OCI-LY7 (cell line): ENCODE results near the gene TIMM9. TPM values are rescaled to one million over a fixed set of nuclear protein-coding genes. Genes with fewer than 3 reads are reported as not detected.
"Not testable (repeated sequence)": the region's sequence is repeated elsewhere in the genome, so short reads cannot be mapped to it uniquely, and the experiment has no call there.

Experiments used
- BruUV-seq: library from RNA; stranded (reverse); fragments of 400-500 nt; replicated peaks from 2 replicates; lab custom pipeline; 2021; lab: Mats Ljungman, UMichigan
- CTCF ChIA-PET: fragments of 300-600 bp; sonication (Branson Sonifier 250); formaldehyde crosslinking; loops from one replicate; lab custom pipeline; 2022; ENCODE audit warnings: antibody characterized with exemption; ENCODE audit not compliant: unreplicated experiment; lab: Charles Lee
- POLR2A ChIA-PET: fragments of 300-600 bp; sonication (Branson Sonifier 250); formaldehyde crosslinking; loops from one replicate; lab custom pipeline; 2022; ENCODE audit warnings: antibody characterized with exemption; lab: Charles Lee
- DNase-seq: peaks from one replicate; pipeline ENCODE4 v3.0.0-alpha.2; 2015; ENCODE audit warnings: low spot score
- H2AFZ ChIP-seq: fragments of 200-600 bp; sonication (generic), shearing (Covaris generic); 2 replicates; pipeline ENCODE4 v1.6.1; 2014; ENCODE audit warnings: mild to moderate bottlenecking, antibody characterized with exemption, low read length, moderate library complexity
- H3K27ac ChIP-seq: fragments of 200-600 bp; sonication (generic); 2 replicates; pipeline ENCODE4 v1.5.1; 2014; ENCODE audit warnings: mixed run types, low read depth, mild to moderate bottlenecking, moderate library complexity, low read length, inconsistent platforms; ENCODE audit not compliant: poor library complexity, severe bottlenecking
- H3K36me3 ChIP-seq: fragments of 200-600 bp; sonication (generic); 2 replicates; pipeline ENCODE4 v1.6.1; 2014; ENCODE audit warnings: mild to moderate bottlenecking, antibody characterized with exemption, low read length, moderate library complexity, mixed read lengths; ENCODE audit not compliant: insufficient read depth
- H3K4me1 ChIP-seq: fragments of 200-600 bp; sonication (generic); 2 replicates; pipeline ENCODE4 v1.5.1; 2014; ENCODE audit warnings: mild to moderate bottlenecking, low read length; ENCODE audit not compliant: insufficient read depth, poor library complexity, severe bottlenecking
- H3K4me2 ChIP-seq: fragments of 200-600 bp; sonication (generic); 2 replicates; pipeline ENCODE4 v1.6.1; 2014; ENCODE audit warnings: mild to moderate bottlenecking, low read length
- H3K4me3 ChIP-seq: fragments of 200-600 bp; sonication (generic); 2 replicates; pipeline ENCODE4 v1.5.1; 2014; ENCODE audit warnings: mild to moderate bottlenecking, low read depth, low read length; ENCODE audit not compliant: poor library complexity, severe bottlenecking
- H3K79me2 ChIP-seq: fragments of 200-600 bp; sonication (generic); 2 replicates; pipeline ENCODE4 v1.6.1; 2016; ENCODE audit warnings: low read depth, mild to moderate bottlenecking, low read length, moderate library complexity, mixed read lengths; ENCODE audit not compliant: insufficient read depth
- H3K9me2 ChIP-seq: fragments of 200-600 bp; sonication (generic); 2 replicates; pipeline ENCODE4 v1.6.1; 2016; ENCODE audit warnings: mild to moderate bottlenecking, low read length, mixed read lengths; ENCODE audit not compliant: insufficient read depth
- H3K9me3 ChIP-seq: fragments of 200-600 bp; sonication (generic); 2 replicates; pipeline ENCODE4 v1.6.1; 2014; ENCODE audit warnings: mild to moderate bottlenecking, mixed run types, low read length, mixed read lengths
- H4K20me1 ChIP-seq: fragments of 200-600 bp; sonication (generic); 2 replicates; pipeline ENCODE4 v1.6.1; 2014; ENCODE audit warnings: mild to moderate bottlenecking, antibody characterized with exemption, low read length, moderate library complexity, mixed read lengths; ENCODE audit not compliant: insufficient read depth
- EZH2phosphoT487 ChIP-seq: fragments of 200-600 bp; sonication (generic); IDR thresholded peaks from 2 replicates; pipeline ENCODE4 v1.6.1; 2018; ENCODE audit warnings: low read depth, borderline replicate concordance, mild to moderate bottlenecking, mixed run types, antibody characterized with exemption, low read length, moderate library complexity, mixed read lengths
- intact Hi-C: fragments of 100-400 bp; cut with micrococcal nuclease; formaldehyde crosslinking; loops from one replicate; pipeline ENCODE4 v1.10.0; 2022; ENCODE audit not compliant: unreplicated experiment
- small RNA-seq: library from RNA; depleted of rRNA; stranded (forward); fragments of <200 nt; gene quantifications from one replicate; pipeline ENCODE3, GENCODE V24; 2014
- total RNA-seq, 2 experiments: library from RNA; depleted of rRNA in 1 of 2; stranded (reverse); fragments of >200 nt in 1 of 2; shearing (Covaris generic) in 1 of 2; gene quantifications; 2 replicates each; pipeline ENCODE4 v1.2.3, GENCODE V29; 2014 to 2022
- TF ChIP-seq, protein P1 (sequence below): fragments of 200-600 bp; sonication (generic); conservative IDR thresholded peaks from 2 replicates; pipeline ENCODE4 v1.5.1; 2014; ENCODE audit warnings: mild to moderate bottlenecking, antibody characterized with exemption, low read length, moderate library complexity, mixed read lengths

Gene TIMM9
- total RNA-seq, 2 experiments from 2014 or later, result 37.2 to 60.3 TPM

GRCh38 chr14:58364316-58364715 is 63.0 kb downstream of the TIMM9 start:
- Histone ChIP-seq H3K9me3 (no peaks in the 10 kb centered on the region), H2AFZ (no peak overlapping the region), H3K79me2 (no peaks in the 10 kb centered on the region), H3K27ac (no peak overlapping the region), H3K36me3 (peaks cover 94% of the 10 kb centered on the region), H3K9me2 (no peaks in the 10 kb centered on the region), H3K4me1 (no peaks in the 10 kb centered on the region), H3K4me3 (no peak overlapping the region), H4K20me1 (no peaks in the 10 kb centered on the region), H3K4me2 (no peak overlapping the region)
- BruUV-seq, result TSS peak; percentile 82
- intact Hi-C loops, result no loop called here
- ChIA-PET POLR2A (no interaction called here), CTCF (no interaction called here)
- TF ChIP-seq, protein P1, sequence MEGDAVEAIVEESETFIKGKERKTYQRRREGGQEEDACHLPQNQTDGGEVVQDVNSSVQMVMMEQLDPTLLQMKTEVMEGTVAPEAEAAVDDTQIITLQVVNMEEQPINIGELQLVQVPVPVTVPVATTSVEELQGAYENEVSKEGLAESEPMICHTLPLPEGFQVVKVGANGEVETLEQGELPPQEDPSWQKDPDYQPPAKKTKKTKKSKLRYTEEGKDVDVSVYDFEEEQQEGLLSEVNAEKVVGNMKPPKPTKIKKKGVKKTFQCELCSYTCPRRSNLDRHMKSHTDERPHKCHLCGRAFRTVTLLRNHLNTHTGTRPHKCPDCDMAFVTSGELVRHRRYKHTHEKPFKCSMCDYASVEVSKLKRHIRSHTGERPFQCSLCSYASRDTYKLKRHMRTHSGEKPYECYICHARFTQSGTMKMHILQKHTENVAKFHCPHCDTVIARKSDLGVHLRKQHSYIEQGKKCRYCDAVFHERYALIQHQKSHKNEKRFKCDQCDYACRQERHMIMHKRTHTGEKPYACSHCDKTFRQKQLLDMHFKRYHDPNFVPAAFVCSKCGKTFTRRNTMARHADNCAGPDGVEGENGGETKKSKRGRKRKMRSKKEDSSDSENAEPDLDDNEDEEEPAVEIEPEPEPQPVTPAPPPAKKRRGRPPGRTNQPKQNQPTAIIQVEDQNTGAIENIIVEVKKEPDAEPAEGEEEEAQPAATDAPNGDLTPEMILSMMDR, result no peak
- TF ChIP-seq EZH2phosphoT487, result no peak
- no peak for DNase-seq

- H3K4me3 ChIP-seq, result no peak overlapping the region
- ChIA-PET CTCF (no interaction called here), POLR2A (no interaction called here)
- H3K9me2 ChIP-seq, result no peaks in the 10 kb centered on the region
- no peak overlapping the region for H2AFZ ChIP-seq
- TF ChIP-seq, protein P1, result peak; percentile 74
- no peak for TF ChIP-seq EZH2phosphoT487
- peak; percentile 56 for DNase-seq
- no peak overlapping the region for H3K27ac ChIP-seq
- H3K79me2 ChIP-seq, result no peaks in the 10 kb centered on the region
- H3K9me3 ChIP-seq, result no peaks in the 10 kb centered on the region
- H3K4me2 ChIP-seq, result no peak overlapping the region
- H4K20me1 ChIP-seq, result no peaks in the 10 kb centered on the region
- intact Hi-C loops, result no loop called here
- H3K36me3 ChIP-seq, result peaks cover 89% of the 10 kb centered on the region
- no peaks in the 10 kb centered on the region for H3K4me1 ChIP-seq
- BruUV-seq, result no TSS peak
These were observed 64.4 kb downstream of the TIMM9 start for GRCh38 chr14:58362798-58363412.

DNA sequence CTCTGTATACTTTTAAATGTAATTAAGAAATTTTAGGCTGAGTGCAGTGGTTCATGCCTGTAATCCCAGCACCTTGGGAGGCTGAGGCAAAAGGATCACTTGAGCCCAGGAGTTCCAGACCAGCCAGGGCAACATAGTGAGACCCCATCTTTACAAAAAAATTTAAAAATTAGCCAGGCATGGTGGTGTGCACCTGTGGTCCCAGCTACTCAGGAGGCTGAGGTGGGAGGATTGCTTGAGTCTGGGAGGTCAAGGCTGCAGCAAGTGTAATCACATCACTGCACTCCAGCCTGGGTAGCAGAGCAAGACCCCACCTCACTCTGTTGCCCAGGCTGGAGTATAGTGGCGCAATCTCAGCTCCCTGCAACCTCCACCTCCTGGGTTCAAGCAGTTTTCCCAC is 65.1 kb downstream of the TIMM9 start:
- H3K4me2 ChIP-seq, H3K9me3 ChIP-seq, BruUV-seq, DNase-seq, H3K79me2 ChIP-seq, H4K20me1 ChIP-seq, H3K9me2 ChIP-seq, H3K4me1 ChIP-seq, intact Hi-C loops, POLR2A ChIA-PET, H2AFZ ChIP-seq, H3K4me3 ChIP-seq, H3K27ac ChIP-seq: not testable (repeated sequence)
- CTCF ChIA-PET, result interaction anchor here (1.1 kb wide), 1 partner anchor 118 kb away, joined by 3 read pairs; the partner anchor contains the start of gene PSMA3
- H3K36me3 ChIP-seq, result peaks cover 85% of the 10 kb centered on the region

Small RNA genes within 50 kb of the gene (small RNA-seq; reads per million reads assigned to genes)
- gene HSBP1P1 (not detected), gene RF00019 (not detected)

Other genes with a start within 250 kb of the TIMM9 start
- 34.3 and 42.5 TPM in 2 replicates for gene ACTR10, start 227.4 kb downstream of the TIMM9 start, total RNA-seq (2014; rRNA removed; shearing (Covaris generic))
- 59.9 and 60.4 TPM in 2 replicates for gene ACTR10, start 227.4 kb downstream of the TIMM9 start, total RNA-seq (2022)
- 88.9 and 89.1 TPM in 2 replicates for gene PSMA3, start 182.7 kb downstream of the TIMM9 start, total RNA-seq (2014; rRNA removed; shearing (Covaris generic))
- 171 and 206 TPM in 2 replicates for gene PSMA3, start 182.7 kb downstream of the TIMM9 start, total RNA-seq (2022)
- gene ARID4A, start 129.0 kb downstream of the TIMM9 start, total RNA-seq (2014; rRNA removed; shearing (Covaris generic)), result 10.3 and 29.6 TPM in 2 replicates
- gene ARID4A, start 129.0 kb downstream of the TIMM9 start, total RNA-seq (2022), result 38.2 and 39.3 TPM in 2 replicates
- not detected in 2 replicates for gene TOMM20L, start 31.6 kb downstream of the TIMM9 start, total RNA-seq (2014; rRNA removed; shearing (Covaris generic))
- not detected in 2 replicates for gene TOMM20L, start 31.6 kb downstream of the TIMM9 start, total RNA-seq (2022)
- 20.5 and 20.8 TPM in 2 replicates for gene KIAA0586, start 188 bp upstream of the TIMM9 start, total RNA-seq (2014; rRNA removed; shearing (Covaris generic))
- 40.9 and 41.7 TPM in 2 replicates for gene KIAA0586, start 188 bp upstream of the TIMM9 start, total RNA-seq (2022)
- not detected in 2 replicates for gene DACT1, start 210.4 kb upstream of the TIMM9 start, total RNA-seq (2014; rRNA removed; shearing (Covaris generic))
- gene DACT1, start 210.4 kb upstream of the TIMM9 start, total RNA-seq (2022), result not detected in 2 replicates